ENCODE measurements around the gene TFRC.
"Not testable (repeated sequence)": the region's sequence is repeated elsewhere in the genome, so short reads cannot be mapped to it uniquely, and the experiment has no call there.

Gene TFRC

DNA sequence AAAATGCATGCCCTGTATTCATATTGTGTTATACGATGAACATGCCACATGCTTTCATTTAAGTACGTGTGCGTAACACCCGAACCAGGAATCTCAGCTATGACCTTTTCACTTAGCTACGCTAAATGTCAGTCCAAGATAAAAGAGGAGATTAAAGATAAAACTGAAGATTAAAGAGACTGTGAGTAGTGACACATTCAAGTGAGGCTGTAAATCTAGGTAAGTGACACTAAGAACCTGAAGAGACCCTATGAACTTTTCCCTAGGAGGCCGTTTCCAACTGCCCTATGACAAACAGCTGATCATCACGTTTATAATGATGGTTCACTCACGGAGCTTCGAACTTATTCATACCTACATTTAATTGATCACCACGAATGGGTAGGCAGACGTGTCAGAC lies 32.2 kb downstream of the TFRC start:
- no peak for DNase-seq (ENCODE audit: low read depth in 2 of 3, low spot score in 2 of 3)

GRCh38 chr3:196048922-196049598 lies 32.8 kb downstream of the TFRC start:
- DNase-seq (ENCODE audit: low read depth in 2 of 3, low spot score in 2 of 3): no peak

DNA sequence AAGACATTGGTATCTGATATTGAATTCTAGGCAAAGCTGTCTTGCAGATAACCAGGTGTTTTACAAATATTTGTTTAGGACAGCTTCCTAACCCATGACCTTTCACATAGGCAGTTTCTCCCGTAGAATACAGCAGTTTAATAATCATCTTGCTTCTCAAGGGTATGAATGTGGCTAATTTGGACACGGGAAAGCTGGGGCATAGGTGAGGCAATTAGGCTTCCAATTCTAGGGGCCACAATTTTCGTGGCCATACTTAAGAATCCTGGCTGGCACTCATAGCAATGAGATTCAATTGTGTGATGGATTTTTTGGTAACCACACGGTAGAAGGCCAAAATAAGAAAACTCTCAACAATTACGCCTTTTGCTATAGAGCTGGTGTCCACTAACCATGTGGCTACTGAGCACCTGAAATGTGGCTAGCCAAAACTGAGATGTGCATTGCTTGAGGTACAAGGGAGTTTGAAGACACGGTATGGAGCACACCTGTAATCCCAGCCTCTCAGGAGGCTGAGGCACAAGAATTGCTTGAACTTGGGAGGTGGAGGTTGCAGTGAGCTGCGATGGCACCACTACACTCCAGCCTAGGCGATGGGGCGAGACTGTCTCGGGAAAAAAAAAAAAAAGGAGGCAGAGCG lies 34.4 kb downstream of the TFRC start:
- DNase-seq (ENCODE audit: low read depth in 2 of 3, low spot score in 2 of 3): no peak

DNA sequence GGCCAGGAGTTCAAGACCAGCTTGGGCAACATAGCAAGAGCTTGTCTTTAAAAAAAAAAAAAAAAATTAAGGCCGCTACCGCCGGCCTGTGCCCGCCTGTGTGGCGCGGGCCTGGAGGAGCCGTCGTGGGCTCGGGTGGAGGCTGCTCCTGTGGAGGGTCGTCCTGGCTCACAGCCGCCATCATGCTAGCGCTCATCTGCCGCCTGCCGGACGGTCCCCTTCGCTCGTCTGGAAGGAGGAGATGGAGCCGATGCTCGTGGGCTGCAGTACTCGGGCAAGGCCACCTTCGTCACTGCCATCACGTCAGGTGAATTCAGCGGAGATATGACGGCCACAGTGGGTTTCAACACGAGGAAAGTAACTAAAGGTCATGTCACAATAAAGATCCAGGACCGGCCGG lies 37.4 kb downstream of the TFRC start:
- no peak for DNase-seq (ENCODE audit: low read depth in 2 of 3, low spot score in 2 of 3)

DNA sequence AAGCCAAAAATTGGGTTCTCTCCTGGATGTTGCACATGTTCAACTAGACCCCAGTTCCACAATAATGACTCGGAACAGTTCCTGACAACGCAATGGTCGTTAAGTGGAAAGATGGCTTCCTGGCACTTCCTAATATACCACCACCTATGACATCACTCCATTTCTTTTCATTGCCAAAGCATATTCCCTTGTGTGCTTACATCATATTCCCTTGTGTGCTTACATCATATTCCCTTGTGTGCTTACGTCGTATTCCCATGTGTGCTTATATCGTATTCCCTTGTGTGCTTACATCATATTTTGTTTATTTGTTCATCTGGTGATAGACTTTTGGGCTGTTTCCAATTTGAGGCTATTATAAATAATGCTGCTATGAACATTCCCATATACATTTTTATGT lies 39.2 kb downstream of the TFRC start:
- DNase-seq (ENCODE audit: low read depth in 2 of 3, low spot score in 2 of 3): no peak

DNA sequence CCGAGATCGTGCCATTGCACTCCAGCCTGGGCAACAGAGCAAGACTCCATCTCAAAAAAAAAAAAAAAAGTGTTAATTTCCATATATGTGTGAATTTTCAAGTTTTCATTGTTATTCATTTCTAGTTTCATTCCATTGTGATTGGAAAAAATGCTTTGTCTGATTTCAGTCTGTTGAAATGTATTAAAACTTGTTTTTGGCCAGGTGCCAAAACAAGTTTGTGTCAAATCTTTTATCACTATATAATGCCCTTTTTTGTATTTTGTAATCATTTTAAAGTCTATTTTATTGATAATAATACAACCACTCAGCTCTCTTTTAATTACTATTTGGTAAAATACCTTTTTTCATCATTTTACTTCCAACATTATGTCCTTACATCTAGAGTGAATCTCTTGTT lies 42.5 kb downstream of the TFRC start:
- no peak for DNase-seq (ENCODE audit: low read depth in 2 of 3, low spot score in 2 of 3)

- DNase-seq (ENCODE audit: low read depth in 2 of 3, low spot score in 2 of 3): not testable (repeated sequence)
These were observed 55.8 kb downstream of the TFRC start for GRCh38 chr3:196026059-196026458.

DNA sequence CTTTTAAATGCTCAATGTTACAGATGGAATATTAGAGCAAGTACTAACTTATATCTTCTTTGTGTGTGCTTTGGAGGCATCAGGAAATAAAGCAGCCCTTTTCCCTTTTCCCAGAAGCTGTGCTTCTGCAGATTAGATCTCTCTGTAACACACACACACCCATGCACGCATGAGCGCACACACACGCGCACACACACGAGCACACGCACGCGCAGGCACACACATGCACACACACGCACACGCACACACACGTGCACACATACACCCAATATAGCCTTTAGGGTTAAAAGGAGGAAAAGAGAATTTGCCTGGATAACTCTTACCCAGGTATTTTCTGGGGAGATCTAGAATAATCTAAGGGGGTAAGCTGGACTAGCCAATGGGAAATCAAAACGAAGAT lies 56.9 kb downstream of the TFRC start:
- DNase-seq (ENCODE audit: low read depth in 2 of 3, low spot score in 2 of 3): no peak

DNA sequence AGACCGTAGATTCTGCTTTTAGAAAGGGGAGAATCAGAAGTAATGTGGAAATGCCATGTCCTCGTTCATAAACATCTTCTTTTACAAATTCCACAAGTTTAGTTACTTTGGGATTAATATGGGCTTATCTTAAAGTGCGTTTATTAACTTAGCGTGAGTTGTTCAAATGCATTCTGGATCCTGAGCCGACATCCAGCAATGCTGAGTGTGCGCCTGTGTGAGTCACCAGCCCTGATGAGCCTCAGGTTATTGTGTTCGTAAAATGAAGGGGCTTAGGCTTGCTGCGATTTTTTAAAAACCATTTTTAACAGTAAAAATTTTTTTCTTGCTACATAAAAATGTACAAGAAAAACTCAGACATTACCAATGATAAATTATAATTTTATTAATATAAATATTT lies 57.9 kb downstream of the TFRC start:
- no peak for DNase-seq (ENCODE audit: low read depth in 2 of 3, low spot score in 2 of 3)

DNA sequence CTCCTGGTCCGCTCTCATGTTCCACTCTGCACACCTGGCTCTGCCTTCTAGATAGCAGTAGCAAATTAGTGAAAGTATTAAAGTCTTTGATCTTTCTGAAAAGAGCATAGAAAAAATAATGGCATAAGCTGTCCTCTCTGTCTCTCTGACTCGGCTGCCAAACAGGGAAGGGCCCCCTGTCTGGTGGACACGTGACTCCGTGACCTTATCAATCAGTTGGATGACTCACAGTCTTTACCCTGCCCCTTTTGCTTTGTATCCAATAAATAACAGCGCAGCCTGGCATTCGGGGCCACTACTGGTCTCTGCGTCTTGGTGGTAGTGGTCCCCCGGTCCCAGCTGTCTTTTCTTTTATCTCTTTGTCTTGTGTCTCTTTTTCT lies 59.4 kb downstream of the TFRC start:
- DNase-seq (ENCODE audit: low read depth in 2 of 3, low spot score in 2 of 3): not testable (repeated sequence)

DNA sequence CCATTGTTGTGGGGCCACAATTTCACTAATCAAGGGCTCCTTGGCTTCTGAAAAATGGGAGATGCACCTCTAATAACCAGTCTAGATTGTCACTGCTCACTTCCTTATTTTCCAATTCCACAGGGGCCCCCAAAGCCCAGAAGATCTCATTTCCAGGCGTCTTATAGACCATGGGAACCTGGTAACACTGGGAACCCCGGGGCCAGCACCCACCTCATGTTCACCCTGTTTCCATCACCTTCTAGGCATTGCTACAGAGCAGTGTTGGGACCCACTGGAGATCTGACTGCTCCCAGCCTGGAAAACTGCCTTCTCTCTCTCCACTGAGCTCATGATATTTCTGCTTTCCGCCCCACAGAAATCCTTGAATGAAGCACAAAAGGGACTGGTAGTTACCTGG lies 61.5 kb downstream of the TFRC start:
- no peak for DNase-seq (ENCODE audit: low read depth in 2 of 3, low spot score in 2 of 3)

- DNase-seq (ENCODE audit: low read depth in 2 of 3, low spot score in 2 of 3): not testable (repeated sequence)
These were observed 62.3 kb downstream of the TFRC start for GRCh38 chr3:196019576-196019975.

GRCh38 chr3:196018159-196018558 lies 63.7 kb downstream of the TFRC start:
- not testable (repeated sequence) for DNase-seq (ENCODE audit: low read depth in 2 of 3, low spot score in 2 of 3)

GRCh38 chr3:196016485-196016884 lies 65.4 kb downstream of the TFRC start:
- no peak for DNase-seq (ENCODE audit: low read depth in 2 of 3, low spot score in 2 of 3)

- DNase-seq (ENCODE audit: low read depth in 2 of 3, low spot score in 2 of 3): no peak
These were observed 65.8 kb downstream of the TFRC start for GRCh38 chr3:196016059-196016458.

- DNase-seq (ENCODE audit: low read depth in 2 of 3, low spot score in 2 of 3): no peak
These were observed 68.1 kb downstream of the TFRC start for GRCh38 chr3:196013587-196014487.

DNA sequence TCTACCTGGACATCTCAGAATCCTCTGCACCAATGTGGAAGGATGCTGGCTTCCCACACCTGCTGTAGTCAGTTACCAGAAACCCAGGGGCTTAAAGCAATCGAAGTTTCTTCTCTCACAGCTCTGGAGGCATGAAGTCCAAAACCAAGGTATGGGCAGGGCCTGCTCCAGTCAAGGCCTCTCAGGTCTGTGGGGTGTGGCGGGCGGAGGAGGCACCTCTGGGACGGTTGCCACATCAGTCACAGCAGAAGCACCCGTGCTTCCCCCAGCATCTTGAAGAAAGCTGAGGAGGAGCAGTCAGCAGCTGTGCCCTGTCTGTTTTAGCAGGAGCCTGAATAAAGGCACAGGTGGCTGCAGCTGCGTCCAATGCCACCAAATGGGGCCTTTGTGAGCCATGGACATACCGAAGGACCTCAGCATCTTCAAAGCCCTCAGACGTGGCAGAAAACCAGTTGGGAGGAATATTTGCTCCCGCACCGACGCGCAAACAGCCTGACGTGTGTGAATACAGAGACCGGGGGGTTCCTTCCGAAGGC lies 68.9 kb downstream of the TFRC start:
- no peak for DNase-seq (ENCODE audit: low read depth in 2 of 3, low spot score in 2 of 3)

- no peak for DNase-seq (ENCODE audit: low read depth in 2 of 3, low spot score in 2 of 3)
These were observed 69.4 kb downstream of the TFRC start for GRCh38 chr3:196012481-196012880.

GRCh38 chr3:196009456-196009855 lies 72.4 kb downstream of the TFRC start:
- DNase-seq (ENCODE audit: low read depth in 2 of 3, low spot score in 2 of 3): no peak

DNA sequence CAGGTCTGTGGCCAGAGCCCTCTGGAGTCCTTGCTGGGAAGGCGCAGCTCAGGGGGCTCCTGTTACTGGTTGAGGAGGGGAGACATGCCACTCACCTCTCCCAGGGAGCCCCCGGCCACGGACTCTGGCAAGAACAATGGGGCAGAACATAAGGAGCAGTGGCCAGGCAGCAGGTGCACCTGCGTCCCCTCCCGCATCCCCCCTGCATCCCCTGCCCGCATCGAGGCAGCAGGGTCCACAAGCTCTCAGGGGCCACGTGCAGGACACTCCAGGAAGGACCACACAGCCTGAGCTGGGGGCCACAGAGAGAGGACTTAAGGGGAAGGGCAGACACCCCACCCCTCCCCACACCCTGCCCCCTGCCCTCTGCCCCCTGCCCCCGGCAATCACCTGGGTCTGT lies 73.0 kb downstream of the TFRC start:
- DNase-seq (ENCODE audit: low read depth in 2 of 3, low spot score in 2 of 3): no peak

DNA sequence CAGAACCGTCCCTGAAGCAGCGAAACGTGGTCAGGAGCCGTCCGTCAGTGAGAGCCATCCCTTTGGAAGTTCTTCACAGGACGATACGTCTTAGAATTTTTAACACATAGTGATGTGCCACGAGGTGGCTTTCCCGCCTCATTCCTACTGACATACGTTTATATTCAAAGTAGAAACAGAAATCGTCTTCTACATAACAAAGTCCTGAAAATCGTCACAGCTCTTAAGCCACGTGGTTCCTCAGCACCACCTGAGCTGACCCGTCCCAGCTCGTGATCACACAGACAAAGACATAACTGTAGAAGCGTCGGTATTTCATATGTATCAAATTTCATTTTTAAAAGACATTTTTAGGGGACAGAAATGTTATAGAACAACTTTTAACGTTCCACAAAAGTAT lies 73.5 kb downstream of the TFRC start:
- no peak for DNase-seq (ENCODE audit: low read depth in 2 of 3, low spot score in 2 of 3)

Data from activated CD8-positive, alpha-beta memory T cell treated with anti-CD3 and anti-CD28 coated beads for 48 hours (primary cell).